ENCODE data around the gene METAP1D.

Gene METAP1D

GRCh38 chr2:172086241-172087206 is 86.8 kb downstream of the METAP1D start:
- Histone ChIP-seq H3K27me3 (peaks cover 96% of the 10 kb centered on the region), H3K36me3 (no peaks in the 10 kb centered on the region), H3K4me1 (no peaks in the 10 kb centered on the region), H3K4me3 (ENCODE audit: low read depth, low read length) (peak overlapping the region; percentile 6; the same call in 1 of the 2 replicates), H3K9me3 (no peaks in the 10 kb centered on the region)
- no peak for TF ChIP-seq CTCF (IDR thresholded peaks at IDR 0.05; ENCODE audit: low read depth, low read length)
- no peak for DNase-seq

DNA sequence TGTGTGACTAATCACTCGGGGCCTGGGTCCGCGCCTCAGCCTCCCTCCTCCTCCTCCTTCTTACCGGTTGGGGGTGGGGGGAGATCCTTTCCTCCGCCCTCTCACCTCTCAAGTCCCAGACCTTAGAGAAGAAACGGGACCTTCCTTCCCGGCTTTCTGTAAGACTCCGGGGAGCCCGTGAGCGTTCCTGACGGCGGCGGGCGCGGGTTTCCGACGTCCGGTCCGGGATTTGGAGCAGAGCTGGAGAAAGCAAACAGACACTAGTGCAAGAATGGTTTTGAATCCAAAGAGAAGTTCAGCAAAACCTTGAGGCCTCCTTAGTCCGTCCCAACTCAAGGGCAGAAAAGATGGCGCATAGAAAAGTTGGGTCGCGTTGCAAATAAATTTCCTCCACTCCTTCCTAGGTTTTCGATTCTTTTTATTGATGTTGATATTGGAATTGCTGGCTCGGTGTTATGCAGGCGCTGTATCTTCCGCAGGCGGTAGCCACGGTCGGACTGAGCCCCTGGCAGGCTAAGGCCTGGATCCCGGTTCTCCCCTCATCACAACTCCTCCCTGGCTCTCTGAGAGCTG is 87.5 kb downstream of the METAP1D start:
- no peaks in the 10 kb centered on the region for H3K4me1 ChIP-seq
- H3K4me3 ChIP-seq (ENCODE audit: low read depth, low read length): no peak overlapping the region
- TF ChIP-seq CTCF (IDR thresholded peaks at IDR 0.05; ENCODE audit: low read depth, low read length): no peak
- DNase-seq: no peak
- peaks cover 96% of the 10 kb centered on the region for H3K27me3 ChIP-seq
- H3K9me3 ChIP-seq: no peaks in the 10 kb centered on the region
- no peaks in the 10 kb centered on the region for H3K36me3 ChIP-seq

- no peak for DNase-seq
- Histone ChIP-seq H3K4me1 (no peaks in the 10 kb centered on the region), H3K4me3 (ENCODE audit: low read depth, low read length) (no peak overlapping the region), H3K36me3 (no peaks in the 10 kb centered on the region), H3K9me3 (no peaks in the 10 kb centered on the region), H3K27me3 (peaks cover 96% of the 10 kb centered on the region)
- TF ChIP-seq CTCF (IDR thresholded peaks at IDR 0.05; ENCODE audit: low read depth, low read length): no peak
Measured at GRCh38 chr2:172087780-172088244, 88.1 kb downstream of the METAP1D start.

- Histone ChIP-seq H3K9me3 (no peaks in the 10 kb centered on the region), H3K4me1 (no peaks in the 10 kb centered on the region), H3K27me3 (peaks cover 96% of the 10 kb centered on the region), H3K36me3 (no peaks in the 10 kb centered on the region), H3K4me3 (ENCODE audit: low read depth, low read length) (no peak overlapping the region)
- DNase-seq: no peak
- TF ChIP-seq CTCF (IDR thresholded peaks at IDR 0.05; ENCODE audit: low read depth, low read length): no peak
Measured at GRCh38 chr2:172088245-172089004, 88.7 kb downstream of the METAP1D start.

- no peak for TF ChIP-seq CTCF (IDR thresholded peaks at IDR 0.05; ENCODE audit: low read depth, low read length)
- Histone ChIP-seq H3K4me1 (no peaks in the 10 kb centered on the region), H3K27me3 (peaks cover 96% of the 10 kb centered on the region), H3K4me3 (ENCODE audit: low read depth, low read length) (no peak overlapping the region), H3K9me3 (no peaks in the 10 kb centered on the region), H3K36me3 (no peaks in the 10 kb centered on the region)
- DNase-seq: no peak
Measured at GRCh38 chr2:172089005-172089504, 89.3 kb downstream of the METAP1D start.
